ENCODE data around the gene TEX19.

The TEX19 gene

GRCh38 chr17:82316651-82317393 lies 42.2 kb upstream of the TEX19 start:
- Histone ChIP-seq H3K9ac (no peak overlapping the region), H3K4me2 (no peak overlapping the region)
- TF ChIP-seq CTCF (conservative IDR thresholded peaks at IDR 0.05; ENCODE audit: low read depth, low read length): no peak

GRCh38 chr17:82317394-82318168 lies 41.5 kb upstream of the TEX19 start, which contains the start of gene CD7:
TSS of gene CD7 (minus strand) at chr17:82317608. CDS start at chr17:82317495, 113 bp downstream.
- H3K36me3 ChIP-seq (ENCODE audit: insufficient read depth): no peaks in the 10 kb centered on the region
- no peaks in the 10 kb centered on the region for H3K79me2 ChIP-seq (ENCODE audit: insufficient read depth, low read depth)
- H4K20me1 ChIP-seq (ENCODE audit: insufficient read depth): no peaks in the 10 kb centered on the region
- no peak within 1 kb of the TSS for H2AFZ ChIP-seq (ENCODE audit: low read depth)
- no peak for TF ChIP-seq CTCF (conservative IDR thresholded peaks at IDR 0.05; ENCODE audit: low read depth, low read length)
- peaks cover 67% of the 10 kb centered on the region for H3K27me3 ChIP-seq (ENCODE audit: insufficient read depth, low read depth)
- no peak within 1 kb of the TSS for H3K9ac ChIP-seq
- no peak within 1 kb of the TSS for H3K4me2 ChIP-seq
- no peak within 1 kb of the TSS for H3K4me3 ChIP-seq (IDR thresholded peaks at IDR 0.05; ENCODE audit: insufficient read depth, low read depth, low read length)
- no peak within 1 kb of the TSS for H3K27ac ChIP-seq
- H3K4me1 ChIP-seq (ENCODE audit: low read depth, poor library complexity, severe bottlenecking): peaks cover 22% of the 10 kb centered on the region

More at GRCh38 chr17:82316651-82317393, 42.2 kb upstream of the TEX19 start:
- no peaks in the 10 kb centered on the region for H3K79me2 ChIP-seq (ENCODE audit: insufficient read depth, low read depth)
- peaks cover 18% of the 10 kb centered on the region for H3K4me1 ChIP-seq (ENCODE audit: low read depth, poor library complexity, severe bottlenecking)
- no peak overlapping the region for H2AFZ ChIP-seq (ENCODE audit: low read depth)
- H3K27me3 ChIP-seq (ENCODE audit: insufficient read depth, low read depth): peaks cover 70% of the 10 kb centered on the region
- H4K20me1 ChIP-seq (ENCODE audit: insufficient read depth): no peaks in the 10 kb centered on the region
- no peak overlapping the region for H3K4me3 ChIP-seq (IDR thresholded peaks at IDR 0.05; ENCODE audit: insufficient read depth, low read depth, low read length)
- no peaks in the 10 kb centered on the region for H3K36me3 ChIP-seq (ENCODE audit: insufficient read depth)
- H3K27ac ChIP-seq: no peak overlapping the region

GRCh38 chr17:82318169-82318498 lies 40.9 kb upstream of the TEX19 start:
- Histone ChIP-seq H3K4me1 (ENCODE audit: low read depth, poor library complexity, severe bottlenecking) (peaks cover 22% of the 10 kb centered on the region), H3K27me3 (ENCODE audit: insufficient read depth, low read depth) (peaks cover 62% of the 10 kb centered on the region), H3K4me3 (IDR thresholded peaks at IDR 0.05; ENCODE audit: insufficient read depth, low read depth, low read length) (no peak overlapping the region), H3K9ac (no peak overlapping the region), H4K20me1 (ENCODE audit: insufficient read depth) (no peaks in the 10 kb centered on the region), H2AFZ (ENCODE audit: low read depth) (no peak overlapping the region), H3K79me2 (ENCODE audit: insufficient read depth, low read depth) (no peaks in the 10 kb centered on the region), H3K36me3 (ENCODE audit: insufficient read depth) (no peaks in the 10 kb centered on the region), H3K27ac (no peak overlapping the region), H3K4me2 (no peak overlapping the region)
- TF ChIP-seq CTCF (conservative IDR thresholded peaks at IDR 0.05; ENCODE audit: low read depth, low read length): no peak

GRCh38 chr17:82318772-82319606 lies 40.1 kb upstream of the TEX19 start:
- no peak overlapping the region for H3K4me3 ChIP-seq (IDR thresholded peaks at IDR 0.05; ENCODE audit: insufficient read depth, low read depth, low read length)
- no peak overlapping the region for H2AFZ ChIP-seq (ENCODE audit: low read depth)
- no peak overlapping the region for H3K27ac ChIP-seq
- no peaks in the 10 kb centered on the region for H3K36me3 ChIP-seq (ENCODE audit: insufficient read depth)
- H3K79me2 ChIP-seq (ENCODE audit: insufficient read depth, low read depth): no peaks in the 10 kb centered on the region
- no peak overlapping the region for H3K9ac ChIP-seq
- no peaks in the 10 kb centered on the region for H4K20me1 ChIP-seq (ENCODE audit: insufficient read depth)
- no peak for TF ChIP-seq CTCF (conservative IDR thresholded peaks at IDR 0.05; ENCODE audit: low read depth, low read length)
- peaks cover 25% of the 10 kb centered on the region for H3K4me1 ChIP-seq (ENCODE audit: low read depth, poor library complexity, severe bottlenecking)
- no peak overlapping the region for H3K4me2 ChIP-seq
- H3K27me3 ChIP-seq (ENCODE audit: insufficient read depth, low read depth): peaks cover 53% of the 10 kb centered on the region
